ENCODE data around the gene IL16.

Gene IL16

GRCh38 chr15:81191701-81192100 lies 5.0 kb upstream of the IL16 start:
- no peak for DNase-seq (ENCODE audit: extremely low spot score)
- TF ChIP-seq ZNF384 (IDR thresholded peaks at IDR 0.05) = no peak
- no peak for TF ChIP-seq ELF4 (IDR thresholded peaks at IDR 0.05)
- no peak for TF ChIP-seq FOXA1 (IDR thresholded peaks at IDR 0.05)
- TF ChIP-seq ARNT (IDR thresholded peaks at IDR 0.05) = no peak
- TF ChIP-seq FOXM1 (IDR thresholded peaks at IDR 0.05; ENCODE audit: borderline replicate concordance) = no peak
- no peak for TF ChIP-seq L3MBTL2 (conservative IDR thresholded peaks at IDR 0.05)
- no peak for TF ChIP-seq TARDBP (IDR thresholded peaks at IDR 0.05)
- no peak for TF ChIP-seq FOXK2 (IDR thresholded peaks at IDR 0.05)
- TF ChIP-seq BHLHE40 (IDR thresholded peaks at IDR 0.05; ENCODE audit: borderline replicate concordance) = no peak
- no peak for TF ChIP-seq SUZ12 (IDR thresholded peaks at IDR 0.05)
- TF ChIP-seq NFRKB (IDR thresholded peaks at IDR 0.05) = no peak
- ChIA-PET CTCF (interaction anchor here (0.6 to 1.4 kb wide), 2 partner anchors 30 to 75 kb away, joined by 3 to 7 read pairs; no protein-coding TSS in a partner anchor), POLR2A (no interaction called here)

- DNase-seq (ENCODE audit: extremely low spot score) = no peak
- no peak for TF ChIP-seq FOXM1 (IDR thresholded peaks at IDR 0.05; ENCODE audit: borderline replicate concordance)
- no peak for TF ChIP-seq NFRKB (IDR thresholded peaks at IDR 0.05)
- TF ChIP-seq TARDBP (IDR thresholded peaks at IDR 0.05) = no peak
- TF ChIP-seq LEF1 (IDR thresholded peaks at IDR 0.05; ENCODE audit: borderline replicate concordance) = no peak
- TF ChIP-seq ZNF384 (IDR thresholded peaks at IDR 0.05) = no peak
- no peak for TF ChIP-seq FOXA1 (IDR thresholded peaks at IDR 0.05)
- no peak for TF ChIP-seq PKNOX1 (IDR thresholded peaks at IDR 0.05)
- TF ChIP-seq CTBP1 (IDR thresholded peaks at IDR 0.05; ENCODE audit: borderline replicate concordance) = no peak
- TF ChIP-seq ELF4 (IDR thresholded peaks at IDR 0.05) = no peak
- TF ChIP-seq ARNT (IDR thresholded peaks at IDR 0.05) = no peak
- TF ChIP-seq FOXK2 (IDR thresholded peaks at IDR 0.05) = no peak
- no peak for TF ChIP-seq BHLHE40 (IDR thresholded peaks at IDR 0.05; ENCODE audit: borderline replicate concordance)
- no peak for TF ChIP-seq SP1 (IDR thresholded peaks at IDR 0.05)
- no peak for TF ChIP-seq SUZ12 (IDR thresholded peaks at IDR 0.05)
- no peak for TF ChIP-seq HDGF (IDR thresholded peaks at IDR 0.05; ENCODE audit: borderline replicate concordance)
- no peak for TF ChIP-seq L3MBTL2 (conservative IDR thresholded peaks at IDR 0.05)
- ChIA-PET CTCF (interaction anchor here (1.5 kb wide), 1 partner anchor 72 kb away, joined by 4 read pairs; no protein-coding TSS in a partner anchor), POLR2A (no interaction called here)
These were observed 2.0 kb upstream of the IL16 start for GRCh38 chr15:81194723-81195122.

GRCh38 chr15:81195339-81195864 lies 1.3 kb upstream of the IL16 start:
- DNase-seq (ENCODE audit: extremely low spot score) = no peak
- CTCF ChIA-PET = interaction anchor here (1.5 kb wide), 1 partner anchor 71 kb away, joined by 4 read pairs; no protein-coding TSS in a partner anchor
- TF ChIP-seq BHLHE40 (IDR thresholded peaks at IDR 0.05; ENCODE audit: borderline replicate concordance) (no peak), ARNT (IDR thresholded peaks at IDR 0.05) (no peak), FOXM1 (IDR thresholded peaks at IDR 0.05; ENCODE audit: borderline replicate concordance) (no peak), ZNF384 (IDR thresholded peaks at IDR 0.05) (no peak), CTBP1 (IDR thresholded peaks at IDR 0.05; ENCODE audit: borderline replicate concordance) (no peak), TARDBP (IDR thresholded peaks at IDR 0.05) (no peak), HDGF (IDR thresholded peaks at IDR 0.05; ENCODE audit: borderline replicate concordance) (no peak), NFRKB (IDR thresholded peaks at IDR 0.05) (no peak), L3MBTL2 (conservative IDR thresholded peaks at IDR 0.05) (no peak), FOXA1 (IDR thresholded peaks at IDR 0.05) (no peak), LEF1 (IDR thresholded peaks at IDR 0.05; ENCODE audit: borderline replicate concordance) (no peak), FOXK2 (IDR thresholded peaks at IDR 0.05) (no peak), PKNOX1 (IDR thresholded peaks at IDR 0.05) (no peak), SP1 (IDR thresholded peaks at IDR 0.05) (no peak), SUZ12 (IDR thresholded peaks at IDR 0.05) (no peak), ELF4 (IDR thresholded peaks at IDR 0.05) (no peak)
- POLR2A ChIA-PET = no interaction called here

GRCh38 chr15:81197255-81197630 lies 564 bp downstream of the IL16 start:
- TF ChIP-seq HDGF (IDR thresholded peaks at IDR 0.05; ENCODE audit: borderline replicate concordance) (no peak), ARNT (IDR thresholded peaks at IDR 0.05) (no peak), L3MBTL2 (conservative IDR thresholded peaks at IDR 0.05) (no peak), FOXK2 (IDR thresholded peaks at IDR 0.05) (no peak), NFRKB (IDR thresholded peaks at IDR 0.05) (no peak), PKNOX1 (IDR thresholded peaks at IDR 0.05) (no peak), BHLHE40 (IDR thresholded peaks at IDR 0.05; ENCODE audit: borderline replicate concordance) (no peak), ZNF384 (IDR thresholded peaks at IDR 0.05) (no peak), TARDBP (IDR thresholded peaks at IDR 0.05) (no peak), FOXA1 (IDR thresholded peaks at IDR 0.05) (no peak), SP1 (IDR thresholded peaks at IDR 0.05) (no peak), FOXM1 (IDR thresholded peaks at IDR 0.05; ENCODE audit: borderline replicate concordance) (no peak), LEF1 (IDR thresholded peaks at IDR 0.05; ENCODE audit: borderline replicate concordance) (no peak), SUZ12 (IDR thresholded peaks at IDR 0.05) (no peak), ELF4 (IDR thresholded peaks at IDR 0.05) (no peak), CTBP1 (IDR thresholded peaks at IDR 0.05; ENCODE audit: borderline replicate concordance) (no peak)
- CTCF ChIA-PET = no interaction called here
- DNase-seq (ENCODE audit: extremely low spot score) = no peak
- POLR2A ChIA-PET = no interaction called here

GRCh38 chr15:81197688-81198281 lies 1.1 kb downstream of the IL16 start:
- ChIA-PET CTCF (interaction anchor here (0.5 kb wide), 1 partner anchor 361 kb away, joined by 3 read pairs; no protein-coding TSS in a partner anchor), POLR2A (no interaction called here)
- DNase-seq (ENCODE audit: extremely low spot score) = no peak
- TF ChIP-seq TARDBP (IDR thresholded peaks at IDR 0.05) (no peak), FOXA1 (IDR thresholded peaks at IDR 0.05) (no peak), SUZ12 (IDR thresholded peaks at IDR 0.05) (no peak), ZNF384 (IDR thresholded peaks at IDR 0.05) (no peak), BHLHE40 (IDR thresholded peaks at IDR 0.05; ENCODE audit: borderline replicate concordance) (no peak), HDGF (IDR thresholded peaks at IDR 0.05; ENCODE audit: borderline replicate concordance) (no peak), ARNT (IDR thresholded peaks at IDR 0.05) (no peak), SP1 (IDR thresholded peaks at IDR 0.05) (no peak), ELF4 (IDR thresholded peaks at IDR 0.05) (no peak), CTBP1 (IDR thresholded peaks at IDR 0.05; ENCODE audit: borderline replicate concordance) (no peak), PKNOX1 (IDR thresholded peaks at IDR 0.05) (no peak), L3MBTL2 (conservative IDR thresholded peaks at IDR 0.05) (no peak), NFRKB (IDR thresholded peaks at IDR 0.05) (no peak), FOXK2 (IDR thresholded peaks at IDR 0.05) (no peak), LEF1 (IDR thresholded peaks at IDR 0.05; ENCODE audit: borderline replicate concordance) (no peak), FOXM1 (IDR thresholded peaks at IDR 0.05; ENCODE audit: borderline replicate concordance) (no peak)
